Endodermal cell (in vitro differentiated cells): ENCODE results near the gene TLE4. TPM values are rescaled to one million over a fixed set of nuclear protein-coding genes. Genes with fewer than 3 reads are reported as not detected.

Experiments used
- DNase-seq: peaks from one replicate; pipeline ENCODE4 v3.0.0-alpha.2; 2017
- H3K27ac ChIP-seq: 2 replicates; pipeline ENCODE4 v1.5.1; 2013; ENCODE audit warnings: mild to moderate bottlenecking, low read depth, low read length, moderate library complexity
- H3K27me3 ChIP-seq: 2 replicates; pipeline ENCODE4 v1.6.1; 2013; ENCODE audit warnings: mild to moderate bottlenecking, low read length, moderate library complexity; ENCODE audit not compliant: insufficient read depth, control insufficient read depth, poor library complexity, severe bottlenecking
- H3K36me3 ChIP-seq: 2 replicates; pipeline ENCODE4 v1.7.0; 2013; ENCODE audit warnings: mild to moderate bottlenecking, low read length, moderate library complexity; ENCODE audit not compliant: control insufficient read depth, insufficient read depth
- H3K4me1 ChIP-seq: one replicate; pipeline ENCODE4 v1.7.0; 2013; ENCODE audit warnings: low read length; ENCODE audit not compliant: control insufficient read depth, insufficient read depth
- H3K4me3 ChIP-seq: 2 replicates; pipeline ENCODE4 v1.5.1; 2013; ENCODE audit warnings: mild to moderate bottlenecking, low read length, moderate library complexity
- H3K9ac ChIP-seq: 2 replicates; pipeline ENCODE4 v1.6.1; 2013; ENCODE audit warnings: mild to moderate bottlenecking, low read length, moderate library complexity; ENCODE audit not compliant: poor library complexity, severe bottlenecking; ENCODE audit errors: extremely low read depth
- H3K9me3 ChIP-seq: 2 replicates; pipeline ENCODE4 v1.6.1; 2013; ENCODE audit warnings: mild to moderate bottlenecking, low read length, moderate library complexity; ENCODE audit not compliant: control insufficient read depth
- H3K27ac Mint-ChIP-seq: 2 replicates; pipeline ENCODE4 v1.8.0; 2020; ENCODE audit warnings: mixed read lengths
- H3K27me3 Mint-ChIP-seq: 2 replicates; pipeline ENCODE4 v1.8.0; 2021; ENCODE audit warnings: mild to moderate bottlenecking, mixed read lengths; ENCODE audit not compliant: insufficient read depth
- H3K36me3 Mint-ChIP-seq: 2 replicates; pipeline ENCODE4 v1.8.0; 2020; ENCODE audit warnings: low read depth, mixed read lengths
- H3K4me1 Mint-ChIP-seq: 2 replicates; pipeline ENCODE4 v1.8.0; 2020; ENCODE audit warnings: mixed read lengths
- H3K4me3 Mint-ChIP-seq: 2 replicates; pipeline ENCODE4 v1.8.0; 2020; ENCODE audit warnings: mild to moderate bottlenecking, moderate library complexity, mixed read lengths
- H3K9me3 Mint-ChIP-seq: 2 replicates; pipeline ENCODE4 v1.8.0; 2020; ENCODE audit warnings: mild to moderate bottlenecking, mixed read lengths
- WGBS, 2 experiments: methylation state at CpG; one replicate each; pipeline versions ENCODE4 v1.1.5 to v1.1.7; 2013; ENCODE audit warnings: missing lambda C conversion rate in 2 of 2, mixed read lengths in 1 of 2; ENCODE audit not compliant: insufficient coverage in 1 of 2, insufficient read length in 1 of 2; 5-methylcytosine and 5-hydroxymethylcytosine counted together
- total RNA-seq, 2 donors: library from RNA; stranded (reverse); fragmentation: NEBNext Ultra II Directional in 1 of 2; extraction: Animal tissue kit (Norgen Biotek cat#: 25700) in 1 of 2; gene quantifications; 2 replicates in 1 of 2; 3 replicates in 1 of 2; pipeline ENCODE4 v1.2.1, GENCODE V29; 2021
- TF ChIP-seq, protein P1 (sequence below): fragments of 200-600 bp; sonication (generic); conservative IDR thresholded peaks from 2 replicates; pipeline ENCODE4 v1.5.0; 2021; ENCODE audit warnings: antibody characterized with exemption, mild to moderate bottlenecking

The TLE4 gene
- total RNA-seq, 2 donors from 2014 or later: 16.7 to 25.5 TPM

DNA sequence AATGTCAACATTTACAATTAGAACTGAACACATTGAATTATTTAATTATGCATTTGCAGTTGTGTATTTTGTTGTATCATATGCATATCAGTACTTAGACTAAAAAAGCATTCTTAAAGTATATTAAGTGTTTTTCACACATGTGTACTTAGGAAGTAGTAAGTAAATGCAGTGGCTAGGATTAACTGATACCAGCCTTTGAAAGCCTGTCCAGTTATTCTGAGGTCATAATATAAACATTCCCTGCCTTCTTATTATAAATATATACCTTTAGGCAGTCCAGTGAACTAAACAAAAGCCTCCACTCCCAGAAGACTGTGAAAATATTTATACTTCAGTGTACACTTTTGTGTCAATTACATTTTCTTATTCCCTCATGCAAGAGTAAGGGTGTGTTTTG is 83.8 kb downstream of the TLE4 start:
- Mint-ChIP-seq H3K36me3 (no peaks in the 10 kb centered on the region), H3K27ac (no peak overlapping the region), H3K4me1 (peaks cover 6% of the 10 kb centered on the region), H3K9me3 (no peaks in the 10 kb centered on the region), H3K4me3 (no peak overlapping the region), H3K27me3 (no peaks in the 10 kb centered on the region)
- no peak for DNase-seq
- Histone ChIP-seq H3K9ac (no peak overlapping the region), H3K4me1 (no peaks in the 10 kb centered on the region), H3K4me3 (no peak overlapping the region), H3K27ac (no peak overlapping the region), H3K27me3 (no peaks in the 10 kb centered on the region), H3K9me3 (no peaks in the 10 kb centered on the region), H3K36me3 (peaks cover 4% of the 10 kb centered on the region)
- TF ChIP-seq, protein P1, sequence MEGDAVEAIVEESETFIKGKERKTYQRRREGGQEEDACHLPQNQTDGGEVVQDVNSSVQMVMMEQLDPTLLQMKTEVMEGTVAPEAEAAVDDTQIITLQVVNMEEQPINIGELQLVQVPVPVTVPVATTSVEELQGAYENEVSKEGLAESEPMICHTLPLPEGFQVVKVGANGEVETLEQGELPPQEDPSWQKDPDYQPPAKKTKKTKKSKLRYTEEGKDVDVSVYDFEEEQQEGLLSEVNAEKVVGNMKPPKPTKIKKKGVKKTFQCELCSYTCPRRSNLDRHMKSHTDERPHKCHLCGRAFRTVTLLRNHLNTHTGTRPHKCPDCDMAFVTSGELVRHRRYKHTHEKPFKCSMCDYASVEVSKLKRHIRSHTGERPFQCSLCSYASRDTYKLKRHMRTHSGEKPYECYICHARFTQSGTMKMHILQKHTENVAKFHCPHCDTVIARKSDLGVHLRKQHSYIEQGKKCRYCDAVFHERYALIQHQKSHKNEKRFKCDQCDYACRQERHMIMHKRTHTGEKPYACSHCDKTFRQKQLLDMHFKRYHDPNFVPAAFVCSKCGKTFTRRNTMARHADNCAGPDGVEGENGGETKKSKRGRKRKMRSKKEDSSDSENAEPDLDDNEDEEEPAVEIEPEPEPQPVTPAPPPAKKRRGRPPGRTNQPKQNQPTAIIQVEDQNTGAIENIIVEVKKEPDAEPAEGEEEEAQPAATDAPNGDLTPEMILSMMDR: no peak

DNA sequence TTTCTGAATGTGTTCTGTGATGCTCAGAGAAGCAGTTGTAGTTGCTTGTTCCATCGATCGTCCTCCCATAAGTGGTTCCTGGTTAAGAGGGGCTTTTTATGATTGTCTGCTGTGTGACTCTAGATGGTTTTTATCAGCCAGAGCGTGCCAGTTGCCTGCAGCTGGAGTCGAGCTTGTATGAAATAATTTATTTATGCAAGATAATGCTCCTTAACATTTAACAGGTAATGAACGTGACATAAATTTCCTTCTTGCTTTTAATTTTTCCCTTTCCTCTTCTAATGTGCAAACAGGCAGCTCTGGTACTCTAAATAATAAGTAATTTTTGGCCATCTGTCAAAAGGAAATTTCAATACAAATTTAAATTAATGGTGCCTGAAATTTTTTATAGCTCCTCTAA is 84.4 kb downstream of the TLE4 start:
- TF ChIP-seq, protein P1: no peak
- H3K36me3 Mint-ChIP-seq: no peaks in the 10 kb centered on the region

DNA sequence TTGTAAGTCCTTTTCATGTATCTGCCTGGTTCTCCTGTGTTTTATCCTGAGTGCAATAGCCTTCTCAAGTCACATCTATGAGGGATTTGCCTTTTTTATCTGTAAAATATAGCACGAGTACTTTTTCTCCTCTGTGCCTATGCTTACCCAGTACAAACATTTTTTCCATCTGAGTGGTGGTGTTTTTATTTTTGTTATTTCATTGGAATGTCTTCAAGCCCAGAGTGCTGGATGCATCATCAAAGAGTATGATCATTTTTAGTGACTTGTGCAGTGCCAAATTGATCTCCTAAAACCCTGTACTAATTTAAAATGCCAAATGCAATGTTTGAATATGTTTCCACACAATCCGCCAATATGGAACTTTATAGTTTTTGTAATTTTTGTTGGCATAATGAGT is 86.1 kb downstream of the TLE4 start:
- H3K9me3 Mint-ChIP-seq: no peaks in the 10 kb centered on the region
- Histone ChIP-seq H3K27ac (no peak overlapping the region), H3K9ac (no peak overlapping the region), H3K9me3 (no peaks in the 10 kb centered on the region), H3K36me3 (peaks cover 4% of the 10 kb centered on the region), H3K4me3 (no peak overlapping the region), H3K4me1 (no peaks in the 10 kb centered on the region), H3K27me3 (no peaks in the 10 kb centered on the region)
- DNase-seq: no peak
- peaks cover 22% of the 10 kb centered on the region for H3K4me1 Mint-ChIP-seq
- TF ChIP-seq, protein P1: no peak
- no peak overlapping the region for H3K27ac Mint-ChIP-seq
- H3K4me3 Mint-ChIP-seq: no peak overlapping the region
- H3K36me3 Mint-ChIP-seq: no peaks in the 10 kb centered on the region
- WGBS, 2 experiments: 85 to 100% methylated on average over 1 to 2 of the region's 2 CpGs
- no peaks in the 10 kb centered on the region for H3K27me3 Mint-ChIP-seq

More for the DNA sequence above, 84.4 kb downstream of the TLE4 start:
- 90% methylated on average over 5 of the region's 5 CpGs; no CpG with 5 or more reads in 1 of the 2 experiments for WGBS, 2 experiments
- Histone ChIP-seq H3K9ac (no peak overlapping the region), H3K4me3 (no peak overlapping the region), H3K4me1 (no peaks in the 10 kb centered on the region), H3K36me3 (peaks cover 4% of the 10 kb centered on the region), H3K27me3 (no peaks in the 10 kb centered on the region), H3K27ac (no peak overlapping the region), H3K9me3 (no peaks in the 10 kb centered on the region)
- no peak for DNase-seq
- Mint-ChIP-seq H3K27ac (no peak overlapping the region), H3K27me3 (no peaks in the 10 kb centered on the region), H3K4me3 (no peak overlapping the region), H3K9me3 (no peaks in the 10 kb centered on the region), H3K4me1 (peaks cover 11% of the 10 kb centered on the region)
